GM12878 (cell line): ENCODE measurements around the gene ACTR5. TPM values are rescaled to one million over a fixed set of nuclear protein-coding genes. Genes with fewer than 3 reads are reported as not detected.

Experiments
- ATAC-seq: fragments of 200-7000 bp; cut with Tn5 transposase; 3 replicates; pipeline ENCODE4 v1.9.1; 2020; ENCODE audit warnings: mild to moderate bottlenecking, moderate library complexity
- BruUV-seq: library from RNA; stranded (reverse); fragments of 400-500 nt; replicated peaks from 2 replicates; lab custom pipeline; 2021; lab: Mats Ljungman, UMichigan
- CTCF ChIA-PET: fragments of 300-600 bp; sonication (Branson Sonifier 250); formaldehyde crosslinking; extraction: SDS; loops from one replicate; lab custom pipeline; 2021; ENCODE audit warnings: inconsistent platforms; lab: Yijun Ruan, JAX
- POLR2A ChIA-PET: fragments of 350-600 bp; formaldehyde crosslinking; extraction: SDS; loops from one replicate; lab custom pipeline; 2021; ENCODE audit warnings: inconsistent platforms; lab: Charles Lee
- RAD21 ChIA-PET: fragments of 300-600 bp; sonication (Branson Sonifier 250); formaldehyde crosslinking; loops from one replicate; lab custom pipeline; 2023; ENCODE audit warnings: antibody characterized with exemption; ENCODE audit not compliant: unreplicated experiment; lab: Charles Lee
- SMC1A ChIA-PET: fragments of 300-600 bp; sonication (Branson Sonifier 250); formaldehyde crosslinking; loops from one replicate; lab custom pipeline; 2023; ENCODE audit not compliant: unreplicated experiment, uncharacterized antibody; lab: Charles Lee
- DNase-seq: peaks from one replicate; pipeline ENCODE4 v3.0.0-alpha.2; 2011; ENCODE audit warnings: low read depth, low spot score
- FAIRE-seq: peaks from 3 replicates; lab custom pipeline; 2011; peaks lifted over from hg19 to GRCh38; lab: Jason Lieb, UNC
- H2AFZ ChIP-seq: 2 replicates; pipeline ENCODE4 v1.6.0; 2011; ENCODE audit warnings: low read depth, low read length, control low read depth; ENCODE audit not compliant: control insufficient read depth
- H3K27ac ChIP-seq: 2 replicates; pipeline ENCODE4 v1.5.1; 2011; ENCODE audit warnings: control low read depth; ENCODE audit not compliant: control insufficient read depth, insufficient read depth
- H3K27me3 ChIP-seq, 2 experiments: replicated peaks in 1 of 2; 2 replicates each; pipeline versions ENCODE4 v1.6.0 to v1.6.1; 2011; ENCODE audit warnings: low read length in 1 of 2; ENCODE audit not compliant: control insufficient read depth in 2 of 2, insufficient read depth in 2 of 2
- H3K36me3 ChIP-seq, 2 experiments: 2 replicates each; pipeline ENCODE4 v1.5.1; 2011; ENCODE audit warnings: low read length in 1 of 2; ENCODE audit not compliant: control insufficient read depth in 2 of 2, insufficient read depth in 2 of 2
- H3K4me1 ChIP-seq: 2 replicates; pipeline ENCODE4 v1.6.1; 2011; ENCODE audit warnings: mild to moderate bottlenecking, low read length, moderate library complexity, mixed read lengths; ENCODE audit not compliant: control insufficient read depth, insufficient read depth
- H3K4me2 ChIP-seq: 2 replicates; pipeline ENCODE4 v1.6.0; 2011; ENCODE audit warnings: control low read depth; ENCODE audit not compliant: control insufficient read depth, insufficient read depth
- H3K4me3 ChIP-seq: fragments of 200-600 bp; sonication (generic); 2 replicates; pipeline ENCODE4 v1.5.1; 2016
- H3K79me2 ChIP-seq: 2 replicates; pipeline ENCODE4 v1.6.0; 2011; ENCODE audit warnings: low read length; ENCODE audit not compliant: control insufficient read depth, insufficient read depth
- H3K9ac ChIP-seq: 2 replicates; pipeline ENCODE4 v1.8.0; 2011; ENCODE audit warnings: low read length, control low read depth, mixed read lengths; ENCODE audit not compliant: control insufficient read depth, insufficient read depth
- H3K9me3 ChIP-seq: replicated peaks from 3 replicates; pipeline ENCODE4 v1.5.1; 2011; ENCODE audit warnings: mild to moderate bottlenecking, low read length; ENCODE audit not compliant: control insufficient read depth, insufficient read depth
- H4K20me1 ChIP-seq: 2 replicates; pipeline ENCODE4 v1.6.0; 2011; ENCODE audit not compliant: control insufficient read depth, insufficient read depth
- CEBPZ ChIP-seq: fragments of 150-350 bp; IDR thresholded peaks from 2 replicates; pipeline ENCODE4 v1.6.1; 2016; ENCODE audit warnings: low read depth, low read length
- CTCF ChIP-seq, 3 experiments: IDR thresholded peaks in 2 of 3; conservative IDR thresholded peaks in 1 of 3; 2 replicates each; pipeline ENCODE4 v1.5.1; 2011; ENCODE audit warnings: low read depth in 3 of 3, low read length in 3 of 3, mild to moderate bottlenecking in 3 of 3, control low read depth in 2 of 3, moderate library complexity in 2 of 3, inconsistent platforms in 1 of 3, mixed read lengths in 1 of 3; ENCODE audit not compliant: control insufficient read depth in 2 of 3, insufficient read depth in 1 of 3; ENCODE audit errors: extremely low read depth in 1 of 3
- WGBS: methylation state at CpG from one replicate; pipeline ENCODE4 v1.1.6; 2016; ENCODE audit warnings: low lambda C conversion rate; ENCODE audit not compliant: insufficient replicate concordance, insufficient coverage; ENCODE audit errors: missing lambda C conversion rate; 5-methylcytosine and 5-hydroxymethylcytosine counted together
- in situ Hi-C: fragments of 300-500 bp; cut with MboI; formaldehyde crosslinking; loops from 9 replicates; pipeline ENCODE4 v1.14.3; 2018; ENCODE audit warnings: mixed read lengths
- intact Hi-C: fragments of 100-400 bp; cut with micrococcal nuclease; formaldehyde crosslinking; loops from one replicate; pipeline ENCODE4 v1.14.2; 2022; ENCODE audit not compliant: unreplicated experiment
- polyA plus RNA-seq, 11 experiments: library from polyadenylated mRNA; depleted of rRNA in 4 of 11; unstranded in 6 of 11; stranded (reverse) in 5 of 11; fragments of >200 nt; fragmentation: Nextera tagmentation in 4 of 11; fragmentation: Illumina TruSeq in 1 of 11; extraction: Ambion mirVana in 4 of 11; extraction: Trizol in 1 of 11; gene quantifications; 1 replicate in 1 of 11; 2 replicates in 10 of 11; pipeline versions ENCODE4 v1.2.1 to v1.2.3, GENCODE V29; 2011 to 2016; ENCODE audit warnings: inconsistent platforms in 2 of 11, missing spikeins in 2 of 11, low read depth in 1 of 11
- total RNA-seq, 4 experiments: library from RNA; depleted of rRNA in 3 of 4; stranded (reverse); fragments of >200 nt in 3 of 4; fragmentation: Illumina TruSeq in 1 of 4; extraction: Trizol in 1 of 4; gene quantifications; 2 replicates each; pipeline versions ENCODE4 v1.2.1 to v1.2.3, GENCODE V29; 2013 to 2021

The ACTR5 gene
- total and polyA plus RNA-seq, 10 of the 15 experiments (the other 5 are each of a cell fraction or from before 2014, with no cell fraction given), result 0.52 to 14.7 (median 8.8) TPM

GRCh38 chr20:38726804-38727606 is 21.3 kb upstream of the ACTR5 start:
- TF ChIP-seq CEBPZ, result no peak
- TF ChIP-seq CTCF (IDR thresholded peaks at IDR 0.05 in 2 of 3, conservative IDR thresholded peaks at IDR 0.05 in 1 of 3; ENCODE audit: control insufficient read depth in 2 of 3, extremely low read depth in 1 of 3, insufficient read depth in 1 of 3, low read depth in 3 of 3, low read length in 3 of 3), result 0 out of 6 replicates have a peak, but pooled peaks of 1 of the 3 experiments have one; percentile 16
- BruUV-seq, result no TSS peak
- H4K20me1 ChIP-seq, result no peaks in the 10 kb centered on the region
- H3K27me3 ChIP-seq, result peaks cover 43 to 70% of the 10 kb centered on the region in 2 experiments
- WGBS, result 40% methylated on average over 43 of the region's 43 CpGs
- in situ Hi-C loops (no loop called here), intact Hi-C loops (no loop called here)
- no peak overlapping the region for H2AFZ ChIP-seq
- no peaks in the 10 kb centered on the region for H3K36me3 ChIP-seq
- H3K79me2 ChIP-seq, result no peaks in the 10 kb centered on the region
- no peak for FAIRE-seq
- ChIA-PET SMC1A (interaction anchor here (0.6 to 2.2 kb wide), 3 partner anchors 22 to 166 kb away, joined by 3 to 10 read pairs (median 3); no protein-coding TSS in a partner anchor), RAD21 (interaction anchor here (0.6 to 1.4 kb wide), 3 partner anchors 23 to 76 kb away, joined by 3 to 4 read pairs (median 3); no protein-coding TSS in a partner anchor), POLR2A (no interaction called here), CTCF (interaction anchor here (0.6 to 2.3 kb wide), 7 partner anchors 15 to 322 kb away, joined by 3 to 22 read pairs (median 4); no protein-coding TSS in a partner anchor)
- no peak for ATAC-seq
- H3K9ac ChIP-seq, result no peak overlapping the region
- DNase-seq, result no peak
- no peak overlapping the region for H3K4me3 ChIP-seq
- H3K4me2 ChIP-seq, result no peak overlapping the region
- H3K9me3 ChIP-seq, result peaks cover 7% of the 10 kb centered on the region; the same call in 2 of the 3 replicates
- H3K27ac ChIP-seq, result no peak overlapping the region
- H3K4me1 ChIP-seq, result peaks cover 14% of the 10 kb centered on the region
